GM19328 (cell line): ENCODE measurements around the gene CCDC186.

Experiments used
- ATAC-seq: cut with Tn5 transposase; IDR thresholded peaks from one replicate; pipeline ENCODE4 v1.9.1; 2021; ENCODE audit warnings: mild to moderate bottlenecking, moderate library complexity; ENCODE audit not compliant: unreplicated experiment

CCDC186 gene

DNA sequence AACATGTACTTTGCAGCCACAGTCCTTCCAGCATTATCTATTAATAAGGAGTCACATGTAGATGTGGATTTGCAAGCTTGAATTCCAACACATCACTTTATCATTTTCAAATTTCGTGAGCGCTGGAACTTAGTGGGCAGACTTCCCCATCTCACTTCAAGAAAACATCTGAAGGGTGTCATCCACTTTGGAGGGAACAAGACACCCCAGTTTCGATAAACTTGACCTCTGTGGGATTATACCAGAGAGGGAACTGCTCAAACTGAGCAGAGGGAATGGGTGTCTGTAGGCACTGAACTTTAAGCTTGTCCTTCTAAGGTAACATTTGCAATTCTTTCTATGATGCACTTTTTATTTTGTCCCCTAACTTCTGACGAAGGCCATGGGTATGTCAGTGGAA, 102.8 kb downstream of the CCDC186 start:
- no peak for ATAC-seq
